PC-9 (cell line): ENCODE results near the gene CCL3. TPM values are rescaled to one million over a fixed set of nuclear protein-coding genes. Genes with fewer than 3 reads are reported as not detected.
"Not testable (repeated sequence)": the region's sequence is repeated elsewhere in the genome, so short reads cannot be mapped to it uniquely, and the experiment has no call there.

Experiments used
- BruUV-seq: library from RNA; stranded (reverse); fragments of 400-500 nt; replicated peaks from 2 replicates; lab custom pipeline; 2021; lab: Mats Ljungman, UMichigan
- CTCF ChIA-PET: fragments of 300-600 bp; sonication (Branson Sonifier 250); formaldehyde crosslinking; loops from one replicate; lab custom pipeline; 2022; ENCODE audit warnings: antibody characterized with exemption; lab: Charles Lee
- POLR2A ChIA-PET: fragments of 300-600 bp; sonication (Branson Sonifier 250); formaldehyde crosslinking; loops from one replicate; lab custom pipeline; 2022; ENCODE audit warnings: antibody characterized with exemption; ENCODE audit not compliant: unreplicated experiment; lab: Charles Lee
- DNase-seq, 2 experiments: peaks; one replicate each; pipeline versions ENCODE4 v3.0.0 to v3.0.0-alpha.2; 2015 to 2022; ENCODE audit warnings: mixed read lengths in 1 of 2
- H2AFZ ChIP-seq: fragments of 200-600 bp; sonication (generic); 2 replicates; pipeline ENCODE4 v1.8.1; 2017; ENCODE audit warnings: antibody characterized with exemption
- H3F3A ChIP-seq: fragments of 200-600 bp; sonication (generic); 2 replicates; pipeline ENCODE4 v1.8.1; 2017; ENCODE audit warnings: antibody characterized with exemption, mild to moderate bottlenecking, low read depth; ENCODE audit not compliant: insufficient read depth
- H3K27ac ChIP-seq: fragments of 200-600 bp; sonication (generic); 2 replicates; pipeline ENCODE4 v1.6.1; 2016; ENCODE audit warnings: mixed run types
- H3K27me3 ChIP-seq: fragments of 200-600 bp; sonication (generic); 2 replicates; pipeline ENCODE4 v1.6.1; 2016; ENCODE audit warnings: low read depth, mixed run types; ENCODE audit not compliant: insufficient read depth
- H3K36me3 ChIP-seq: fragments of 200-600 bp; sonication (generic); 2 replicates; pipeline ENCODE4 v1.6.1; 2016; ENCODE audit warnings: low read depth, mixed run types
- H3K4me1 ChIP-seq: fragments of 200-600 bp; sonication (generic); replicated peaks from 2 replicates; pipeline ENCODE4 v1.6.1; 2016; ENCODE audit warnings: mixed run types; ENCODE audit not compliant: insufficient read depth
- H3K4me2 ChIP-seq: fragments of 200-600 bp; sonication (generic); 2 replicates; pipeline ENCODE4 v1.6.1; 2017; ENCODE audit warnings: mixed run types
- H3K4me3 ChIP-seq: fragments of 200-600 bp; sonication (generic); 2 replicates; pipeline ENCODE4 v1.6.1; 2016; ENCODE audit warnings: mixed run types
- H3K79me2 ChIP-seq: fragments of 200-600 bp; sonication (generic); 2 replicates; pipeline ENCODE4 v1.6.1; 2017; ENCODE audit warnings: low read depth, mixed run types
- H3K9me2 ChIP-seq: fragments of 200-600 bp; sonication (generic); 2 replicates; pipeline ENCODE4 v1.8.1; 2017; ENCODE audit warnings: mild to moderate bottlenecking; ENCODE audit not compliant: insufficient read depth
- H3K9me3 ChIP-seq: fragments of 200-600 bp; sonication (generic); 2 replicates; pipeline ENCODE4 v1.8.1; 2016; ENCODE audit warnings: low read depth; ENCODE audit not compliant: insufficient read depth
- H4K20me1 ChIP-seq: fragments of 200-600 bp; sonication (generic); 2 replicates; pipeline ENCODE4 v1.8.1; 2017; ENCODE audit not compliant: insufficient read depth
- EZH2 ChIP-seq: fragments of 200-600 bp; sonication (generic); IDR thresholded peaks from 2 replicates; pipeline ENCODE4 v1.8.0; 2017; ENCODE audit warnings: antibody characterized with exemption, low read depth
- intact Hi-C: fragments of 100-400 bp; cut with micrococcal nuclease; formaldehyde crosslinking; loops from one replicate; pipeline ENCODE4 v1.10.0; 2022; ENCODE audit not compliant: unreplicated experiment
- total RNA-seq: library from RNA; stranded (reverse); gene quantifications from 2 replicates; pipeline ENCODE4 v1.2.3, GENCODE V29; 2021
- TF ChIP-seq, protein P1 (sequence below): fragments of 200-600 bp; sonication (generic); conservative IDR thresholded peaks from 2 replicates; pipeline ENCODE4 v1.6.1; 2017; ENCODE audit warnings: mixed run types, antibody characterized with exemption, mild to moderate bottlenecking, moderate library complexity

The CCL3 gene
- total RNA-seq, 1 experiment from 2014 or later = not detected

DNA sequence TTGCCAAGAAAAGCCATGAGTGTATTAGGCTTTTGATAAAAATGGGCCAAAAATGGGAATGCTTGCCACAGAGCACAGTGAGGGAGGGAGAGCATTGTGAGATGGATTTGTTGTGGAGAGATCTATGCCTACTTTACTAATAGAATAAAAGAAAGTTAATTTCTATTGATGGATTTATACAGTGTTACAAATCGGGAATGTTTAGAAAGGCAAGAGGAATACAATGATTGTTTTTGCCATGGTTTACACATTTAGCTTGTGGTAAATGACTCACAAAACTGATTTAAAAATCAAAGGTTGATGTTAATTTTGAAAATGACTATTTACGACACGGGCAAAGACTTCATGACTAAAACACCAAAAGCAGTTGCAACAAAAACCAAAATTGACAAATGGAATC is 30.3 kb upstream of the CCL3 start:
- intact Hi-C loops = no loop called here
- POLR2A ChIA-PET = no interaction called here

DNA sequence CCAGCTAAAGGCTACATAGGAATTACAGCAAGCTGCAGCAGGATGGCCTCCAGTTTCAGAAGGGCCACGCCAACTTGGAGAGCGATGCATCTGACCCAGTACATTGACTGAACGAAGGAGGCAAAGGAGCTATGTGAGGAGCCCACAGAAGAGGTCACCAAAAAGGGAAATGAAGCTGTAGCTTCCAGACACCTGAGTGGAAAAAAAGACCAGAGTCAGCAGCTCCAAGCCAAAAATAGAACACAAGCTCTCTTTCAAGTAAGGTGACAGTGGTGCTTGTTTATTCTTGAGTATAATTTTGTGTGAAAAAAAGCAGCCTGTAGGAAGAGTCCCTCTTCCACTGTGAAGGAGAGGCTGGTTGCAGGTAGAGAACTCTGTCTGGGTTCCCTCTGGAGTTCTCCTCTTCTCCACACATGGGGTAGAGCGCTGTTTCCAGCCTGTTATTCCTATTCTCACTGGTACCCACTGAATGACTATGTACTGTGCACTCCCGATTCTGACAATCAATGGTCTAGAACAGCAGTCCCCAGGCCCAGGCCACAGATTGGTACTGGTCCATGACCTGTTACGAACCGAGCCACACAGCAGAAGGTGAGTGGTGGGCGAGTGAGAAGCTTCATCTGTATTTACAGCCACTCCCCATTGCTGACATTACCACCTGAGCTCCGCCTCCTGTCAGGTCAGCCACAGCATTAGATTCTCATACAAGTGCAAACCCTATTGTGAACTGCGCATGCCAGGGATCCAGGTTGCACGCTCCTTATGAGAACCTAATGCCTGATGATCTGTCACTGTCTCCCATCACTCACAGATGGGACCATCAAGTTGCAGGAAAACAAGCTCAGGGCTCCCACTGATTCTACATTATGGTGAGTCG is 28.8 kb upstream of the CCL3 start:
- Histone ChIP-seq H3K36me3 (no peaks in the 10 kb centered on the region), H3F3A (no peaks in the 10 kb centered on the region), H3K4me3 (no peak overlapping the region), H3K4me2 (no peak overlapping the region), H3K9me2 (no peaks in the 10 kb centered on the region), H3K4me1 (no peaks in the 10 kb centered on the region), H4K20me1 (no peaks in the 10 kb centered on the region), H3K27ac (no peak overlapping the region), H2AFZ (no peak overlapping the region), H3K9me3 (no peaks in the 10 kb centered on the region), H3K79me2 (no peaks in the 10 kb centered on the region), H3K27me3 (no peaks in the 10 kb centered on the region; the same call in 1 of the 2 replicates)
- ChIA-PET POLR2A (no interaction called here), CTCF (interaction anchor here (0.6 kb wide), 1 partner anchor 16 kb away, joined by 8 read pairs; no protein-coding TSS in a partner anchor)
- TF ChIP-seq, protein P1, sequence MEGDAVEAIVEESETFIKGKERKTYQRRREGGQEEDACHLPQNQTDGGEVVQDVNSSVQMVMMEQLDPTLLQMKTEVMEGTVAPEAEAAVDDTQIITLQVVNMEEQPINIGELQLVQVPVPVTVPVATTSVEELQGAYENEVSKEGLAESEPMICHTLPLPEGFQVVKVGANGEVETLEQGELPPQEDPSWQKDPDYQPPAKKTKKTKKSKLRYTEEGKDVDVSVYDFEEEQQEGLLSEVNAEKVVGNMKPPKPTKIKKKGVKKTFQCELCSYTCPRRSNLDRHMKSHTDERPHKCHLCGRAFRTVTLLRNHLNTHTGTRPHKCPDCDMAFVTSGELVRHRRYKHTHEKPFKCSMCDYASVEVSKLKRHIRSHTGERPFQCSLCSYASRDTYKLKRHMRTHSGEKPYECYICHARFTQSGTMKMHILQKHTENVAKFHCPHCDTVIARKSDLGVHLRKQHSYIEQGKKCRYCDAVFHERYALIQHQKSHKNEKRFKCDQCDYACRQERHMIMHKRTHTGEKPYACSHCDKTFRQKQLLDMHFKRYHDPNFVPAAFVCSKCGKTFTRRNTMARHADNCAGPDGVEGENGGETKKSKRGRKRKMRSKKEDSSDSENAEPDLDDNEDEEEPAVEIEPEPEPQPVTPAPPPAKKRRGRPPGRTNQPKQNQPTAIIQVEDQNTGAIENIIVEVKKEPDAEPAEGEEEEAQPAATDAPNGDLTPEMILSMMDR = no peak
- BruUV-seq = no TSS peak
- intact Hi-C loops = no loop called here
- no peak for DNase-seq

More for the DNA sequence above, 30.3 kb upstream of the CCL3 start:
- H3K9me2 ChIP-seq = no peaks in the 10 kb centered on the region
- TF ChIP-seq, protein P1 = no peak
- no peaks in the 10 kb centered on the region; the same call in 1 of the 2 replicates for H3K27me3 ChIP-seq
- H3K79me2 ChIP-seq = no peaks in the 10 kb centered on the region
- H3K4me1 ChIP-seq = no peaks in the 10 kb centered on the region
- H3K9me3 ChIP-seq = no peaks in the 10 kb centered on the region
- no peak overlapping the region for H3K4me2 ChIP-seq
- H3K27ac ChIP-seq = no peak overlapping the region
- no peak for DNase-seq
- CTCF ChIA-PET = no interaction called here
- no peaks in the 10 kb centered on the region for H4K20me1 ChIP-seq
- H3F3A ChIP-seq = no peaks in the 10 kb centered on the region
- no peak overlapping the region for H3K4me3 ChIP-seq
- H3K36me3 ChIP-seq = no peaks in the 10 kb centered on the region
- no peak overlapping the region for H2AFZ ChIP-seq
- no TSS peak for BruUV-seq

DNA sequence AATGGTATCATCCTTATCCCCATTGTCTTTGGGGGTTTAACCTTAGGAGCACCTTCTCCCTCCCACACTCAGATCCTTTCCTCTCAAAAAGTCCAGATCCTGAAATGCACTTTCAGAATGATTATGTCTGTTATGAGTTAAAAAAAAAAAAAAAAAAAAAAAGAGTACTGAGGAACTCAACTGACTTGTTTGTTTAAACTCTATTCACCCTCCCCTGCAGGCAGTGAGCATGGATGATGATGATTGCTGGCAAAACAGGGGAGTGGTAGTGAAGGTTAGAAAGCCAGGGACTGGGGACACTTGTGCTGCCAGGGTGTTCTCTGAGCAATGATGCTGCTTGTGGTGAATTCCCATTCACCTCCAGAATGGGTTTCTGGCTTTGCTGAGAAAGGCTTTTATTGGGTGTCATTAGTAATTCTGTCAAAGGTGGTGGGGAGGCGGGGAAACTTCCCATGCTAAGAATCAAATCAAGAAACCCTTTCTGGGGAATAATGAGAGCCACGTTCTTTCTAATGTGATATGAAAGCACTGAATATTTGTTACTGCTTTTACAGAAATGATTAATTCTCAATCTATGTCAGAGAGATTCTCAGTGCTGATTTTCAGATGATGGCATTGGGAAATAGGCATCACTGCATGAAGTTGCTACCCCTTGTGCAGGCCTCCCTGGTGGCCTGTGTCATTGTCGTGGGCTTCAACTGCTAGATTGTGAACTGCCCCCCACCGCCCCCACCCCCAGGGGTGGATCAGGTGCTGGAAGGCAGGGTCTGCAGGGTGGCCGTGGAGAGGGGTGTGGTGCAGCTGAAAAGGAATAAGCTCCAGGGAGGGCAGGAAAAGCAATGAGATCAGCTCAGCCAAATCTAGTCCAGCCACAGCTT is 27.8 kb upstream of the CCL3 start:
- H3K9me2 ChIP-seq = no peaks in the 10 kb centered on the region
- H3K27me3 ChIP-seq = no peaks in the 10 kb centered on the region; the same call in 1 of the 2 replicates
- CTCF ChIA-PET = no interaction called here
- no peak overlapping the region for H3K27ac ChIP-seq
- no peaks in the 10 kb centered on the region for H3K36me3 ChIP-seq
- H2AFZ ChIP-seq = no peak overlapping the region
- no peaks in the 10 kb centered on the region for H3K4me1 ChIP-seq
- no peaks in the 10 kb centered on the region for H3F3A ChIP-seq
- no peaks in the 10 kb centered on the region for H3K9me3 ChIP-seq
- intact Hi-C loops = no loop called here
- BruUV-seq = no TSS peak
- DNase-seq = no peak
- H4K20me1 ChIP-seq = no peaks in the 10 kb centered on the region
- POLR2A ChIA-PET = no interaction called here
- H3K4me2 ChIP-seq = no peak overlapping the region
- no peak for TF ChIP-seq EZH2
- TF ChIP-seq, protein P1 = no peak
- no peak overlapping the region for H3K4me3 ChIP-seq
- H3K79me2 ChIP-seq = no peaks in the 10 kb centered on the region

DNA sequence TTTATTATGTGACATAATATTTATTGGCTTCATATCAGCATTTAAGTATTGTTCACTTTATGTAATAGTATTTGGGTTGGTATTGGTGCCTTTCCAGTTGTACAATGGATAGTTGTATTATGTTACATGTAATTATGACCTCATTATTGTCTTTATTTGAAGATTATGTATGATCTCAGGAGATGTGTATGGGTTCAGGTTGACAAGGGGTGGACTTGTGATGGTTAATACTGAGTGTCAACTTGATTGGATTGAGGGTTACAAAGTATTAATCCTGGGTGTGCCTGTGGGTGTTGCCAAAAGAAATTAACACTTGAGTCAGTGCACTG is 25.7 kb upstream of the CCL3 start:
- H3K27me3 ChIP-seq, H3K9me2 ChIP-seq, intact Hi-C loops, H3F3A ChIP-seq, H3K4me3 ChIP-seq, DNase-seq, POLR2A ChIA-PET, BruUV-seq, H3K27ac ChIP-seq, H4K20me1 ChIP-seq, CTCF ChIA-PET, H3K36me3 ChIP-seq, H3K4me1 ChIP-seq, H3K9me3 ChIP-seq, H2AFZ ChIP-seq, H3K79me2 ChIP-seq, H3K4me2 ChIP-seq: not testable (repeated sequence)
